NT2/D1 (cell line): Measurements from ENCODE around the gene SAFB.

Source experiments
- DNase-seq: peaks from one replicate; pipeline ENCODE4 v3.0.0-alpha.2; 2011; ENCODE audit warnings: low read depth, low spot score
- H3K27me3 ChIP-seq: 2 replicates; pipeline ENCODE4 v1.6.0; 2011; ENCODE audit warnings: mild to moderate bottlenecking; ENCODE audit not compliant: insufficient read length, insufficient read depth
- H3K36me3 ChIP-seq: 2 replicates; pipeline ENCODE4 v1.6.1; 2011; ENCODE audit warnings: mild to moderate bottlenecking, low read length, mixed read lengths; ENCODE audit not compliant: insufficient read depth, insufficient read length
- H3K4me1 ChIP-seq: 2 replicates; pipeline ENCODE4 v1.5.1; 2011; ENCODE audit not compliant: insufficient read depth, insufficient read length
- H3K4me3 ChIP-seq: 2 replicates; pipeline ENCODE4 v1.5.1; 2011; ENCODE audit warnings: low read depth; ENCODE audit not compliant: insufficient read length
- H3K9ac ChIP-seq: 2 replicates; pipeline ENCODE4 v1.6.0; 2011; ENCODE audit warnings: low read depth; ENCODE audit not compliant: insufficient read length
- H3K9me3 ChIP-seq: 2 replicates; pipeline ENCODE4 v1.5.1; 2011; ENCODE audit warnings: mild to moderate bottlenecking, low read length; ENCODE audit not compliant: insufficient read depth
- SUZ12 ChIP-seq: IDR thresholded peaks from 2 replicates; pipeline ENCODE4 v1.6.1; 2011; ENCODE audit not compliant: insufficient read length, insufficient read depth; ENCODE audit errors: extremely low read depth
- YY1 ChIP-seq: IDR thresholded peaks from 2 replicates; pipeline ENCODE4 v1.6.1; 2011; ENCODE audit not compliant: insufficient read length, insufficient read depth
- ZNF274 ChIP-seq: IDR thresholded peaks from 2 replicates; pipeline ENCODE4 v1.6.1; 2011; ENCODE audit warnings: mild to moderate bottlenecking, low read depth, low read length

SAFB gene

GRCh38 chr19:5666921-5667610 lies 44.2 kb downstream of the SAFB start:
- Histone ChIP-seq H3K36me3 (peaks cover 93% of the 10 kb centered on the region), H3K9me3 (no peaks in the 10 kb centered on the region), H3K4me1 (peaks cover 15% of the 10 kb centered on the region), H3K4me3 (no peak overlapping the region), H3K27me3 (no peaks in the 10 kb centered on the region), H3K9ac (peak overlapping the region; percentile 42)
- TF ChIP-seq YY1, result no peak
- TF ChIP-seq SUZ12, result no peak
- no peak for TF ChIP-seq ZNF274
- no peak for DNase-seq

GRCh38 chr19:5667751-5668271 lies 44.9 kb downstream of the SAFB start:
- Histone ChIP-seq H3K4me1 (peaks cover 15% of the 10 kb centered on the region), H3K9ac (peak overlapping the region; percentile 42), H3K4me3 (no peak overlapping the region), H3K9me3 (no peaks in the 10 kb centered on the region), H3K36me3 (peaks cover 92% of the 10 kb centered on the region), H3K27me3 (no peaks in the 10 kb centered on the region)
- TF ChIP-seq ZNF274 (no peak), YY1 (no peak), SUZ12 (no peak)
- DNase-seq, result peak; percentile 93

- Histone ChIP-seq H3K4me3 (no peak overlapping the region), H3K4me1 (peaks cover 15% of the 10 kb centered on the region), H3K27me3 (no peaks in the 10 kb centered on the region), H3K9me3 (no peaks in the 10 kb centered on the region), H3K36me3 (peaks cover 89% of the 10 kb centered on the region), H3K9ac (peak overlapping the region; percentile 36)
- no peak for TF ChIP-seq ZNF274
- DNase-seq, result no peak
Measured at GRCh38 chr19:5669212-5669611, 46.3 kb downstream of the SAFB start.

GRCh38 chr19:5671600-5671999 lies 48.7 kb downstream of the SAFB start:
- no peak overlapping the region for H3K4me3 ChIP-seq
- H3K36me3 ChIP-seq, result peaks cover 80% of the 10 kb centered on the region
- TF ChIP-seq YY1 (no peak), ZNF274 (no peak), SUZ12 (no peak)
- H3K27me3 ChIP-seq, result no peaks in the 10 kb centered on the region
- H3K9me3 ChIP-seq, result no peaks in the 10 kb centered on the region
- H3K9ac ChIP-seq, result no peak overlapping the region
- H3K4me1 ChIP-seq, result peaks cover 19% of the 10 kb centered on the region
- no peak for DNase-seq

GRCh38 chr19:5672708-5673459 lies 50.0 kb downstream of the SAFB start:
- peaks cover 80% of the 10 kb centered on the region for H3K36me3 ChIP-seq

GRCh38 chr19:5673752-5674151 lies 50.9 kb downstream of the SAFB start:
- no peaks in the 10 kb centered on the region for H3K27me3 ChIP-seq
- TF ChIP-seq YY1 (no peak), SUZ12 (no peak), ZNF274 (no peak)
- no peak overlapping the region for H3K4me3 ChIP-seq
- peaks cover 10% of the 10 kb centered on the region for H3K4me1 ChIP-seq
- H3K9me3 ChIP-seq, result no peaks in the 10 kb centered on the region
- peaks cover 78% of the 10 kb centered on the region for H3K36me3 ChIP-seq
- H3K9ac ChIP-seq, result no peak overlapping the region
- no peak for DNase-seq

More at GRCh38 chr19:5672708-5673459, 50.0 kb downstream of the SAFB start:
- DNase-seq, result no peak
- Histone ChIP-seq H3K9ac (no peak overlapping the region), H3K27me3 (no peaks in the 10 kb centered on the region), H3K4me3 (no peak overlapping the region), H3K9me3 (no peaks in the 10 kb centered on the region), H3K4me1 (peaks cover 13% of the 10 kb centered on the region)
- TF ChIP-seq YY1 (no peak), ZNF274 (no peak), SUZ12 (no peak)

GRCh38 chr19:5674714-5675113 lies 51.8 kb downstream of the SAFB start:
- DNase-seq, result no peak
- H3K4me3 ChIP-seq, result no peak overlapping the region
- no peaks in the 10 kb centered on the region for H3K27me3 ChIP-seq
- H3K9me3 ChIP-seq, result no peaks in the 10 kb centered on the region
- H3K4me1 ChIP-seq, result peaks cover 4% of the 10 kb centered on the region
- peaks cover 68% of the 10 kb centered on the region for H3K36me3 ChIP-seq
- H3K9ac ChIP-seq, result no peak overlapping the region
- TF ChIP-seq YY1, result no peak
- TF ChIP-seq ZNF274, result no peak
- TF ChIP-seq SUZ12, result no peak
